ENCODE results near the gene ALKBH3.
A peak's percentile ranks its signal among the peaks of the same experiment; 100 is the strongest.

ALKBH3 gene

GRCh38 chr11:43894546-43894945 lies 13.9 kb downstream of the ALKBH3 start:
- FAIRE-seq: no peak

GRCh38 chr11:43895601-43896000 lies 15.0 kb downstream of the ALKBH3 start:
- DNase-seq (ENCODE audit: low spot score) (no peak), FAIRE-seq (no peak)

More at GRCh38 chr11:43894546-43894945, 13.9 kb downstream of the ALKBH3 start:
- DNase-seq (ENCODE audit: low spot score): no peak

GRCh38 chr11:43898574-43898973 lies 17.9 kb downstream of the ALKBH3 start:
- FAIRE-seq (no peak), DNase-seq (ENCODE audit: low spot score) (no peak)

GRCh38 chr11:43899094-43899493 lies 18.5 kb downstream of the ALKBH3 start:
- no peak for DNase-seq (ENCODE audit: low spot score)
- no peak for FAIRE-seq

GRCh38 chr11:43901551-43901950 lies 20.9 kb downstream of the ALKBH3 start:
- no peak for FAIRE-seq
- no peak for DNase-seq (ENCODE audit: low spot score)

- DNase-seq (ENCODE audit: low spot score) (no peak), FAIRE-seq (no peak)
These were observed 22.4 kb downstream of the ALKBH3 start for GRCh38 chr11:43903078-43903477.

- DNase-seq (ENCODE audit: low spot score) (no peak), FAIRE-seq (no peak)
These were observed 23.3 kb downstream of the ALKBH3 start for GRCh38 chr11:43903969-43904368.

GRCh38 chr11:43904742-43905535 lies 24.3 kb downstream of the ALKBH3 start:
- DNase-seq (ENCODE audit: low spot score): no peak
- FAIRE-seq: no peak

GRCh38 chr11:43905813-43906241 lies 25.2 kb downstream of the ALKBH3 start:
- FAIRE-seq (no peak), DNase-seq (ENCODE audit: low spot score) (no peak)

- no peak for FAIRE-seq
- no peak for DNase-seq (ENCODE audit: low spot score)
These were observed 26.7 kb downstream of the ALKBH3 start for GRCh38 chr11:43907028-43907975.

- FAIRE-seq (no peak), DNase-seq (ENCODE audit: low spot score) (no peak)
These were observed 27.6 kb downstream of the ALKBH3 start for GRCh38 chr11:43908191-43908590.

GRCh38 chr11:43908683-43909082 lies 28.1 kb downstream of the ALKBH3 start:
- no peak for DNase-seq (ENCODE audit: low spot score)
- no peak for FAIRE-seq

- no peak for DNase-seq (ENCODE audit: low spot score)
- no peak for FAIRE-seq
These were observed 33.3 kb downstream of the ALKBH3 start for GRCh38 chr11:43913829-43914380.

GRCh38 chr11:43914466-43914865 lies 33.8 kb downstream of the ALKBH3 start:
- FAIRE-seq (no peak), DNase-seq (ENCODE audit: low spot score) (no peak)

GRCh38 chr11:43916621-43917020 lies 36.0 kb downstream of the ALKBH3 start:
- FAIRE-seq: no peak
- DNase-seq (ENCODE audit: low spot score): no peak

GRCh38 chr11:43917851-43918250 lies 37.2 kb downstream of the ALKBH3 start:
- DNase-seq (ENCODE audit: low spot score) (no peak), FAIRE-seq (no peak)

- no peak for FAIRE-seq
- no peak for DNase-seq (ENCODE audit: low spot score)
These were observed 38.0 kb downstream of the ALKBH3 start for GRCh38 chr11:43918662-43919061.

- no peak for FAIRE-seq
These were observed 39.4 kb downstream of the ALKBH3 start for GRCh38 chr11:43919852-43920597.

GRCh38 chr11:43920598-43921419 lies 40.2 kb downstream of the ALKBH3 start:
- FAIRE-seq: peak; percentile 83

More at GRCh38 chr11:43919852-43920597, 39.4 kb downstream of the ALKBH3 start:
- DNase-seq (ENCODE audit: low spot score): no peak

More at GRCh38 chr11:43920598-43921419, 40.2 kb downstream of the ALKBH3 start:
- DNase-seq (ENCODE audit: low spot score): peak; percentile 97
